ENCODE results near the gene PLPP7. TPM values are rescaled to one million over a fixed set of nuclear protein-coding genes. Genes with fewer than 3 reads are reported as not detected.

PLPP7 gene
- total RNA-seq, 1 donor from 2014 or later, result 5.4 TPM

- H3K4me1 ChIP-seq, result no peaks in the 10 kb centered on the region
- no peak overlapping the region for H2AFZ ChIP-seq (replicated peaks)
- peaks cover 11% of the 10 kb centered on the region for H3K27me3 Mint-ChIP-seq (ENCODE audit: insufficient read depth, low read depth)
- no peaks in the 10 kb centered on the region for H3K36me3 ChIP-seq
- no peaks in the 10 kb centered on the region for H3K79me2 ChIP-seq (ENCODE audit: low read depth)
- H3K4me3 ChIP-seq, result no peak overlapping the region
- H3K27ac ChIP-seq, result no peak overlapping the region
- no peaks in the 10 kb centered on the region for H3K9me3 Mint-ChIP-seq
- DNase-seq (ENCODE audit: low spot score), result no peak
- no peak overlapping the region for H3K4me3 Mint-ChIP-seq
- no peak overlapping the region for H3K27ac Mint-ChIP-seq
- H3K4me2 ChIP-seq, result no peak overlapping the region
- H3K4me1 Mint-ChIP-seq, result peaks cover 12% of the 10 kb centered on the region
- no peaks in the 10 kb centered on the region for H3K27me3 ChIP-seq
- H4K20me1 ChIP-seq (ENCODE audit: low read depth), result no peaks in the 10 kb centered on the region
- H3F3A ChIP-seq (ENCODE audit: low read depth), result no peaks in the 10 kb centered on the region
- TF ChIP-seq EZH2 (IDR thresholded peaks at IDR 0.05) (no peak), EZH2phosphoT487 (IDR thresholded peaks at IDR 0.05) (no peak), CTCF (IDR thresholded peaks at IDR 0.05) (no peak)
- H3K36me3 Mint-ChIP-seq, result peaks cover 1% of the 10 kb centered on the region
- no peaks in the 10 kb centered on the region for H3K9me3 ChIP-seq (ENCODE audit: low read depth)
- H3K9ac ChIP-seq, result no peak overlapping the region
Observed at GRCh38 chr9:131303381-131304321, 14.1 kb downstream of the PLPP7 start.

DNA sequence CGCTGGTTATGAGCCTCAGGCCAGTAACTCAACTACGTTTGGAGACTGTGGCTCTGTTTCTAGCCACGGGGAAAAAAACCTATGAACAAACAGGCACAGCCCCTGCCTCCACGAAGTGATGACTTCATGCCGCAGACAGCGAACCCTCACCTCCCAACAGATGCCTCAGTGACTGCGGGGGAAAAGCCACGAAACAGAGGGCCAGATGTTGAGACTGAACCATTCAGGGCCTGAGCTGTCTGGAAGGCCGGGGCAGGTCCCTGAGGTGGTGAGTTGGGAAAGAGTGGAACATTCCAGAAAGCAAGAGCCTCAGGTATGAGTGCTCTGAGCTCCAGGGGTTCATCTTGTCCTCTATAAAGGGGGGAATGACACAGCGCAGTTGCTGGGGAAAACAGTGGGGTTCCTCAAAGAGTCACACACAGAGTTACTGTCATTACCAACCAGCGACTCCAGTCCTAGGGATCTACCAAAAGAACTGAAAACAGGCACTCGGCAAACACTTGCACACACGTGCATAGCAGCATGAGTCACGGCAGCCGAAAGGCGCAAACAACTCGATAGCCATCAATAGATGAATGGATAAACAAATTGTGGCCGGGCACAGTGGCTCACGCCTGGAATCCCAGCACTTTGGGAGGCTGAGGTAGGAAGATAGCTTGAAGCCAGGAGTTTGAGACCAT is 15.3 kb downstream of the PLPP7 start:
- Histone ChIP-seq H3K4me3 (no peak overlapping the region), H2AFZ (replicated peaks) (no peak overlapping the region), H3K27me3 (no peaks in the 10 kb centered on the region), H4K20me1 (ENCODE audit: low read depth) (no peaks in the 10 kb centered on the region), H3K4me2 (no peak overlapping the region), H3F3A (ENCODE audit: low read depth) (no peaks in the 10 kb centered on the region), H3K79me2 (ENCODE audit: low read depth) (no peaks in the 10 kb centered on the region), H3K9me3 (ENCODE audit: low read depth) (no peaks in the 10 kb centered on the region), H3K27ac (no peak overlapping the region), H3K4me1 (no peaks in the 10 kb centered on the region), H3K36me3 (no peaks in the 10 kb centered on the region), H3K9ac (no peak overlapping the region)
- DNase-seq (ENCODE audit: low spot score), result no peak
- no peak overlapping the region for H3K4me3 Mint-ChIP-seq
- peak overlapping the region; percentile 50 for H3K27ac Mint-ChIP-seq
- H3K9me3 Mint-ChIP-seq, result no peaks in the 10 kb centered on the region
- peaks cover 11% of the 10 kb centered on the region for H3K27me3 Mint-ChIP-seq (ENCODE audit: insufficient read depth, low read depth)
- H3K4me1 Mint-ChIP-seq, result peaks cover 12% of the 10 kb centered on the region
- TF ChIP-seq EZH2 (IDR thresholded peaks at IDR 0.05) (no peak), EZH2phosphoT487 (IDR thresholded peaks at IDR 0.05) (no peak)
- H3K36me3 Mint-ChIP-seq, result peaks cover 1% of the 10 kb centered on the region

- Histone ChIP-seq H4K20me1 (ENCODE audit: low read depth) (no peaks in the 10 kb centered on the region), H3K4me3 (no peak overlapping the region), H3K27ac (no peak overlapping the region), H3K27me3 (no peaks in the 10 kb centered on the region), H3K9ac (no peak overlapping the region), H3K4me2 (no peak overlapping the region), H2AFZ (replicated peaks) (no peak overlapping the region), H3K36me3 (no peaks in the 10 kb centered on the region), H3F3A (ENCODE audit: low read depth) (peaks cover 4% of the 10 kb centered on the region), H3K79me2 (ENCODE audit: low read depth) (no peaks in the 10 kb centered on the region), H3K9me3 (ENCODE audit: low read depth) (no peaks in the 10 kb centered on the region), H3K4me1 (peaks cover 5% of the 10 kb centered on the region)
- H3K36me3 Mint-ChIP-seq, result peaks cover 1% of the 10 kb centered on the region
- H3K27me3 Mint-ChIP-seq (ENCODE audit: insufficient read depth, low read depth), result peaks cover 8% of the 10 kb centered on the region
- H3K9me3 Mint-ChIP-seq, result no peaks in the 10 kb centered on the region
- no peak overlapping the region for H3K27ac Mint-ChIP-seq
- no peak for TF ChIP-seq CTCF (IDR thresholded peaks at IDR 0.05)
- no peak for TF ChIP-seq EZH2phosphoT487 (IDR thresholded peaks at IDR 0.05)
- no peak for TF ChIP-seq EZH2 (IDR thresholded peaks at IDR 0.05)
- H3K4me1 Mint-ChIP-seq, result peaks cover 12% of the 10 kb centered on the region
- H3K4me3 Mint-ChIP-seq, result no peak overlapping the region
- no peak for DNase-seq (ENCODE audit: low spot score)
Observed at GRCh38 chr9:131306397-131307004, 17.0 kb downstream of the PLPP7 start.

All from neural progenitor cell (in vitro differentiated cells).